Measurements from ENCODE around the gene ZCCHC4. TPM values are rescaled to one million over a fixed set of nuclear protein-coding genes. Genes with fewer than 3 reads are reported as not detected.
"Not testable (repeated sequence)": the region's sequence is repeated elsewhere in the genome, so short reads cannot be mapped to it uniquely, and the experiment has no call there.

The ZCCHC4 gene
- total RNA-seq, 1 donor, result 15.0 TPM

DNA sequence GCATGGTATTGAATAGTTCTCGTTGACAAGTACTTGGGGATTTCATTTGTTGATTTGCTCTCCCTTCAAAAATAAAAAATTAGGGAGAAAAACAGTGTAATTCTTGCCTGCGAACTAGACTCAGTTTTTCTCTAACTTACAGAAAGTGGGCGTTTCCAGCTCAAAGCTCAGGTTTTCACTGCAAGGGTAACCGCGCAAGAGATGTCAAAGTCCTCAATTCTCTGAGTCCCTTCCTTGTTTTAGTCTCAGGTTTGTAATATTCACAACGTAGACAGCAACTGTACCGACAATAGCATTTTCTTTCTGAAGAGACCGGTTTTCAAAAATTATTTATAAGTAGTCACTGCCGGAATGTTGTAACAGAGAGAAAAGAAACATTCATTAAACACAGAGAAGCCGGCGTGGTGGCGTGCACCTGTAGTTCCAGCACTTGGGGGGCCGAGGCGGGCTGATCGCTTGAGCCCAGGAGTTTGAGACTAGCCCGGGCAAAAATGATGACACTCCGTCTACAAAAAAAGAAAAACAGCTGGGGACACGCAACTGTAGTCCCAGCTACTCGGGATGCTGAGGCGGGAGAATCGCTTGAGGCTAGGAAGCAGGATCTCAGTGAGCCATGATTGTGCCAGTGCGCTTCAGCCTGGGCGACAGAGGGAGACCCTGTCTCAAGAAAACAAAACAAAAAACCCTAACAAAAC, 774 bp downstream of the ZCCHC4 start:
- TF ChIP-seq, protein P1, sequence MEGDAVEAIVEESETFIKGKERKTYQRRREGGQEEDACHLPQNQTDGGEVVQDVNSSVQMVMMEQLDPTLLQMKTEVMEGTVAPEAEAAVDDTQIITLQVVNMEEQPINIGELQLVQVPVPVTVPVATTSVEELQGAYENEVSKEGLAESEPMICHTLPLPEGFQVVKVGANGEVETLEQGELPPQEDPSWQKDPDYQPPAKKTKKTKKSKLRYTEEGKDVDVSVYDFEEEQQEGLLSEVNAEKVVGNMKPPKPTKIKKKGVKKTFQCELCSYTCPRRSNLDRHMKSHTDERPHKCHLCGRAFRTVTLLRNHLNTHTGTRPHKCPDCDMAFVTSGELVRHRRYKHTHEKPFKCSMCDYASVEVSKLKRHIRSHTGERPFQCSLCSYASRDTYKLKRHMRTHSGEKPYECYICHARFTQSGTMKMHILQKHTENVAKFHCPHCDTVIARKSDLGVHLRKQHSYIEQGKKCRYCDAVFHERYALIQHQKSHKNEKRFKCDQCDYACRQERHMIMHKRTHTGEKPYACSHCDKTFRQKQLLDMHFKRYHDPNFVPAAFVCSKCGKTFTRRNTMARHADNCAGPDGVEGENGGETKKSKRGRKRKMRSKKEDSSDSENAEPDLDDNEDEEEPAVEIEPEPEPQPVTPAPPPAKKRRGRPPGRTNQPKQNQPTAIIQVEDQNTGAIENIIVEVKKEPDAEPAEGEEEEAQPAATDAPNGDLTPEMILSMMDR (IDR thresholded peaks at IDR 0.05; ENCODE audit: insufficient read depth, low read length), result no peak
- peak overlapping the region; percentile 95 for H3K4me3 ChIP-seq (ENCODE audit: low read depth, low read length)
- no peak for DNase-seq (ENCODE audit: low read depth)

- TF ChIP-seq, protein P1 (IDR thresholded peaks at IDR 0.05; ENCODE audit: insufficient read depth, low read length), result no peak
- no peak overlapping the region for H3K4me3 ChIP-seq (ENCODE audit: low read depth, low read length)
- DNase-seq (ENCODE audit: low read depth), result peak; percentile 42
Measured at GRCh38 chr4:25320336-25320735, 7.8 kb downstream of the ZCCHC4 start.

- TF ChIP-seq, protein P1 (IDR thresholded peaks at IDR 0.05; ENCODE audit: insufficient read depth, low read length), result no peak
- H3K4me3 ChIP-seq (ENCODE audit: low read depth, low read length), result no peak overlapping the region
- DNase-seq (ENCODE audit: low read depth), result peak; percentile 79
Measured at GRCh38 chr4:25320773-25321172, 8.2 kb downstream of the ZCCHC4 start.

GRCh38 chr4:25321703-25322102, 9.1 kb downstream of the ZCCHC4 start:
- H3K4me3 ChIP-seq (ENCODE audit: low read depth, low read length), result no peak overlapping the region
- no peak for DNase-seq (ENCODE audit: low read depth)
- TF ChIP-seq, protein P1 (IDR thresholded peaks at IDR 0.05; ENCODE audit: insufficient read depth, low read length), result no peak

GRCh38 chr4:25328463-25328862, 15.9 kb downstream of the ZCCHC4 start:
- not testable (repeated sequence) for H3K4me3 ChIP-seq (ENCODE audit: low read depth, low read length); DNase-seq (ENCODE audit: low read depth)

GRCh38 chr4:25330335-25330734, 17.8 kb downstream of the ZCCHC4 start:
- TF ChIP-seq, protein P1 (IDR thresholded peaks at IDR 0.05; ENCODE audit: insufficient read depth, low read length), result no peak
- no peak for DNase-seq (ENCODE audit: low read depth)
- no peak overlapping the region for H3K4me3 ChIP-seq (ENCODE audit: low read depth, low read length)

- H3K4me3 ChIP-seq (ENCODE audit: low read depth, low read length), result peak overlapping the region; percentile 40
- TF ChIP-seq, protein P1 (IDR thresholded peaks at IDR 0.05; ENCODE audit: insufficient read depth, low read length), result no peak
- peak; percentile 28 for DNase-seq (ENCODE audit: low read depth)
Measured at GRCh38 chr4:25330905-25331808, 18.6 kb downstream of the ZCCHC4 start.

Measured in fibroblast of the aortic adventitia (primary cell).